Stimulated activated CD4-positive, alpha-beta T cell treated with anti-CD3 and anti-CD28 coated beads, TNF-alpha, amount 100 ng/mL, for 48 hours (primary cell): ENCODE results near the gene ATP11A.
"Not testable (repeated sequence)": the region's sequence is repeated elsewhere in the genome, so short reads cannot be mapped to it uniquely, and the experiment has no call there.

Experiments
- DNase-seq, 3 donors: peaks; one replicate each; pipeline ENCODE4 v3.0.0-alpha.2; 2020; ENCODE audit warnings: low read depth in 3 of 3

Gene ATP11A

GRCh38 chr13:112670864-112671263 lies 19.0 kb upstream of the ATP11A start:
- DNase-seq = no peak

DNA sequence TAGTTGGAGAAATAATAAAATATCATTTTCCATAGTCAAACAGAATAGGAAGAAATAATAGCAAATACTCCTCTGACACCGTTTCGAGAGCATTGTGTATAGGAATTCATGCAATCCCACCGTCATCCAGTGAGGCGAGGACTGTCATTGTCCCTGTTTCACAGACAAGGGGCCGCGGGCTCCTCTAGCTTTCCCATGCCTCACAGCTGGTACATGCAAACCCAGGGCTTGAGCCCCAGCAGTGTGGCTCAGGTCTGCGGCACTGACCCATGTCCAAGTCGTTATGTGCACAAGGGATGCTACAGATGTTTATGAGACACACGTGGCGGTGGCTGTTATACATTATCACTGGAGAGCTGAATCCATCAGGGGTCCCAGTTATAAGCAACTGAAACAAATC lies 18.5 kb upstream of the ATP11A start:
- DNase-seq = no peak

- DNase-seq = no peak
Measured at GRCh38 chr13:112672651-112673284, 17.1 kb upstream of the ATP11A start.

- DNase-seq = no peak
Measured at GRCh38 chr13:112674412-112675365, 15.1 kb upstream of the ATP11A start.

- DNase-seq = no peak
Measured at GRCh38 chr13:112675366-112675756, 14.5 kb upstream of the ATP11A start.

DNA sequence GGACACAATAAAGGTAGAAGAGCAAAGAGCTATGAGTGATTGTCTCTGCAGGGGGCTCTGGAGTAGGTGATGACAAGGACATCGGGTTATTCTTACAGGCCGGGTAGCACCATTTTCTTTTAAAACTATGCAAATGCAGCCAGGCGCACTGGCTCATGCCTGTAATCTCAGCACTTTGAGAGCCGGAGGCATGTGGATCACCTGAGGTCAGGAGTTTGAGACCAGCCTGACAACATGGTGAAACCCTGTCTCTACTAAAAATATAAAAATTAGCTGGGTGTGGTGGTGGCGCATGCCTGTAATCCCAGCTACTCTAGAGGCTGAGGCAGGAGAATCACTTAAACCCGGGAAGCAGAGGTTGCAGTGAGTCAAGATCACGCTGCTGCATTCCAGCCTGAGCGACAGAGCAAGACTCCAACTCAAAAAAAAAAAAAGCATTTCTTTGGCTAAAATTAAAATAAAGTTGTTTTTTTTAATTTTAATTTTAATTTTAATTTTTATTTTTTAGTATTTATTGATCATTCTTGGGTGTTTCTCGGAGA lies 12.3 kb upstream of the ATP11A start:
- DNase-seq = not testable (repeated sequence)

DNA sequence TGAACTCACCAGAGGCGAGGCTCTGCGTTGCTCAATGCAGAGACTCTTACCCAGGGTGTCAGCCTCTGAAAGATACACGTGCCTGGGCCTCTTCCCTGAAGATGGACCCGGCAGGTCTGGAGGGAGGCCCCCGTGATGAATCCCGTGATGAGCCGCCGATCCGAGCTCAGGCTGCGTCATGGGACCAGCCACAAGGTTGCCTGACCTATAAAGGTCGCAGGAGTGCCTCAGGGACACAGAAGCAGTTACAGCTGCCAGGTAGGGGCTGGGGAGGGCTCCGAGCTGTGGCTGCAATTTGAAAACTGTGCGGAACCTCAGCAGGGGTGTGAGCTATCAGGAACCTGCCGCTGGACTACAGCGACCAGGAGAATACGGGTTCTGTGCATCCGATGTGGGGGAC lies 10.5 kb upstream of the ATP11A start:
- no peak for DNase-seq

DNA sequence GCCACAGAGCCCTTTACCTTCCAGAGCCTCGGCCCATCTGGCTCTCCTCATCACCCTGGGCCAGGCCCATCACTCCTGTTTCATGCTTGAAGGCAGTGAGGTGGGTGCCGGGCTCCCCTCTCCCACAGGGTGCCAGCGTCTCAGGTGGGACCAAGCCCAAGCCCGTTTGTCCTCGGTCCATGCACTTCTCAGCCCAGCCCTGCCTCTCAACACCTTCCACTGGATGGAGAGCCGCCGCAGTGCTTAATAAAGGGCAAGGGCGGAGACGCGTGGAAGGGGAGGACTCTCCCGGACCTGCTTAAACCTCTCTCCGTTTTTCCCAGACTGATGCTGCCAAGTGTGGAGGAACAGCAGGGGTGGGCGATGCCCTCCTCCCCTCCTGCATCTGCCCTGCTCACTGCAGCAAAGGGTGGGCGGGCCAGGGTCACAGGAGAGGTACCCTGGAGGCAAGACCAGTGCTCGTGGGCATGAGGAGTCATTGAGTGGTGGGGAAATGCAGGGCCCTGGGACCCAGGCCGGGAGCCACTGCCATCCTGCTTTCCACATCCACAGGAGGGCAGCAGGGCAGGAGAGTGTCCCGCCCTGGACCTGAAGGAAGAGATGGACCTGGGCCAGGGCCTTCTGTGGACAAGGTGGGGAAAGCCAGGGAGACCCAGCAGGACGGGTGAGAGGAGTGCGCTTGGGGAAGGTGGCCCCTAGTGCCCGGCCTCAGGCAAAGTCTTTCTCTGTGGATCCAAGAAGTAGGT lies 9.7 kb upstream of the ATP11A start:
- DNase-seq = no peak

DNA sequence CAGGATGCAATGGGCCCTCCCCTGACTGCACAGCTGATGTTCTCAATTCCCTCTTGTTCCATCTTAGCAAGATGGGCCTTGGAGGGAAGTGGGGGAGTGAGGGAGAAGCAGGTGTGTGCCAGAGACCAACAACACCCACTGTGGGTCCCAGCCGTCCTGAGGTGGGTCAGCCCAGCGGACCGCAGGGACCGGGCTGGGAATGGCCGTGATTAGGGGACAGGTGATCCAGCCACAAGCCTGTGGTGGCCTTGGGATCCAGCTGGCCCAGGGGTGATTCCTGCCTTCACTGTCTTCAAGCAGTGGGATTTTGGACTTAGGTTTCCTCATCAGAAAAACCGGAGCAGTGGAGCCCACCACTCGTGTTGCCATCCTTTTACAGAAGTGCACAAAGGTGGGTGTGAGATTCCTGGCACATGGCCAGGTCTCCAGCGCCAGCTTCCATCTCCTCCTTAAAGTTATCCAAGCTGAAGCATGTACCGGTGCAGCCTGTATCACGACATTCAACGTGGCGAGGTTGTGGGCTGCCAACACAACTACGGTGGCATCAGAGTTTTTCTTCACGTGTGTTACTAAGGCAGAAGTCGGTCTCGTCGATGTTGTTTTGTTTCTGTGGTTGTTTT lies 9.0 kb upstream of the ATP11A start:
- DNase-seq = no peak

GRCh38 chr13:112683581-112683980 lies 6.3 kb upstream of the ATP11A start:
- DNase-seq = no peak

GRCh38 chr13:112684071-112684845 lies 5.6 kb upstream of the ATP11A start:
- no peak for DNase-seq

DNA sequence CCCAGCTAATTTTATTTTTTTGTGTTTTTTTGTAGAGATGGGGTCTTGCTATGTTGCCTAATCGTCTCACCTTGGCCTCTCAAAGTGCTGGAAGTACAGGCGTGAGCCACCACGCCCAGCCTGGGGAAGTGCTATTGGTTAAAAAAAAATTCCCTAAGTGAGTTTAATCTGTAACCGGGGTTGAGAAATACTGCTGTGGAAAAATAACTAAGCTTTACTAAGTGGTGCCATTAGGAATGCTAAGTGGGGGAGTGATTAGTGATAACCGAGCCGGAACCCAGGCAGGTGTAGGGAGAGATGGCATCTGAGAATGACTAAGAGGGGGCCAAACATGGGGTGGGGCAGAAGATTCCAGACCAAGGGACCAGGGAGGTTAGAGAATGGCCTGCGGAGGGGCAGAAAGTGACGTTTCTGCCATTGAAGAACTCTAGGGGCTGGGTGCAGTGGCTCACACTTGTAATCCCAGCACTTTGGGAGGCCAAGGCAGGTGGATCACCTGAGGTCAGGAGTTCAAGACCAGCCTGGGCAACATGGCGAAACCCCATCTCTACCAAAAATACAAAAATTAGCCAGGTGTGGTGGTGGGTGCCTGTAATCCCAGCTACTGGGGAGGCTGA lies 4.5 kb upstream of the ATP11A start:
- not testable (repeated sequence) for DNase-seq

DNA sequence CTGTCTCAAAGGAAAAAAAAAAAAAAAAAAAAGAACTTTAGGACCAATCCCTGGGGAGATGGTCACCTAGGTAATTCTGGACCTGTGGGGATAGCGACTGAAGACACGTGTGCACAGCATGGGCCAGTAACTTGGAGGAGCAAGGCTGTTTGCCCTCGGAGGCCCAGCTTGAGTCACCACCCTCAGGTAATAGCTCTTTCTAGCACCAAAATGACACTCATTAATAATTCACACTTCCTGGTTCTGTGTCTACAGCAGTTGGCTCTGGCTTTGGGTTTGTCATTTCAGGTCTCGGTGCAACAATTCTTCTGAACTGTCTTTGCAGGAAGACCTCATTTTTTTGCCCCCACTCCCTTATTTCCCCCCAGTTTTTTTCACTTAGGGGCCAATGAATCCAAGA lies 3.9 kb upstream of the ATP11A start:
- DNase-seq = no peak

GRCh38 chr13:112686364-112686763 lies 3.5 kb upstream of the ATP11A start:
- no peak for DNase-seq

GRCh38 chr13:112686987-112687386 lies 2.9 kb upstream of the ATP11A start:
- DNase-seq = no peak

- no peak for DNase-seq
Measured at GRCh38 chr13:112687836-112688559, 1.8 kb upstream of the ATP11A start.

DNA sequence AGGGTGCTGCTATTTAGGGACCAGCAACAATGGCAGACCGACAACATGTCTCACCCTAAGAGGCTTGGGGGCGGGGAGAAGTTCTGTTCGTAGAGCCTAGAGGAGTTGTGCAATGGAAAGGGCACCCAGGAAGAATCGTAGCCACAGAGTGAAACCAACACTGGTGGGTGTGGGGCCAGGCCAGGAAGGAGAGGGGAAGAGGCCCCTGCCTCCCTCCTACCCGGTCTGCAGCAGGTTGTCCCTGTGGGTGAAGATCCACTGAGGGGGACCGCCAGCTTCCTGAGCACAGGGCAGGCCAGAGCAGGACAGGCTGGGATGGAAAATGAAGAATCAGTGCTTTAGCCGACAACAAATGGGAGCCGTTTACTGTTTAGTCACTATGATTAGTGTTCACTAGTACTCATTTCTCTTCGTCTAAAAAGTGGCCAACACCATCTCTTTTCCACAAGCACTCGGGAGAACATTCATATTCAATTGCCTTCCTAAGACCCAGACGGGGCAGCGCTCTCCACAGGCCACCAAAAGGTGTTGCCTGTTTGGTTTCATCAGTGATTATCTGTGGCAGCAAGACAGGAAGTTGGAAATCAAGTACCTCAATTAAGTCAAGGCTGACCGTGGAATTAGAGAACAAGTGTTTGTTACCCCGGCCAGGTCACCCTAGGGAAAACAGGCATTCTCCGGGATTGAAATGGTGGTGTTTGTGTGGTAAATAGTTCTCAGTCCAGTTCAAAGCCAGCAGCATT lies 1.1 kb upstream of the ATP11A start:
- DNase-seq = peak; percentile 43 to 75 (median 59)

GRCh38 chr13:112690283-112690929 lies 568 bp downstream of the ATP11A start:
- DNase-seq = peak in 1 of 3 donors; percentile 32

DNA sequence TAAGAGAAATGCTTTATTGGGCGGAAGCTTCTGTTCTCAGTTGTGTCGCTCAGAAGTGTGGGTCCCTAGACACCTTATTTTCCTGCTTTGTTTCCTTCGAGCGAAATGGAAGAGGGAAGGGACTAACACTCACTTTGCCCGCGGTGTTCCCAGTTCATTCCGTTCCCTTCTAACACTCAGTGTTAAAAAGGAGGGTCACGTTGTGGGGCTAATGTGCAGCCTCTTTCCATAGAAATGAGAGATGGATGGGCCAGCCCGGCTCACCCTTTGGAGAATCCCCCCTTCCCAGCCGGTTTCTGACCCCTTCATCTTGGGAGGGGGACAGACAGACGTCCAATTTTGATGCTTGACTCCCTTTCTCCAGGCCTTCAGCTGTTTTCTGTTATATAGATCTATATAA lies 2.3 kb downstream of the ATP11A start:
- no peak for DNase-seq
